GM11168 (cell line): ENCODE data around the gene ALS2.
"Not testable (repeated sequence)": the region's sequence is repeated elsewhere in the genome, so short reads cannot be mapped to it uniquely, and the experiment has no call there.

Experiments
- in situ Hi-C: fragments of 300-500 bp; cut with MboI; formaldehyde crosslinking; loops from one replicate; pipeline ENCODE4 v1.12.0; 2022; ENCODE audit warnings: low sequenced_read_pairs; ENCODE audit not compliant: unreplicated experiment

The ALS2 gene

DNA sequence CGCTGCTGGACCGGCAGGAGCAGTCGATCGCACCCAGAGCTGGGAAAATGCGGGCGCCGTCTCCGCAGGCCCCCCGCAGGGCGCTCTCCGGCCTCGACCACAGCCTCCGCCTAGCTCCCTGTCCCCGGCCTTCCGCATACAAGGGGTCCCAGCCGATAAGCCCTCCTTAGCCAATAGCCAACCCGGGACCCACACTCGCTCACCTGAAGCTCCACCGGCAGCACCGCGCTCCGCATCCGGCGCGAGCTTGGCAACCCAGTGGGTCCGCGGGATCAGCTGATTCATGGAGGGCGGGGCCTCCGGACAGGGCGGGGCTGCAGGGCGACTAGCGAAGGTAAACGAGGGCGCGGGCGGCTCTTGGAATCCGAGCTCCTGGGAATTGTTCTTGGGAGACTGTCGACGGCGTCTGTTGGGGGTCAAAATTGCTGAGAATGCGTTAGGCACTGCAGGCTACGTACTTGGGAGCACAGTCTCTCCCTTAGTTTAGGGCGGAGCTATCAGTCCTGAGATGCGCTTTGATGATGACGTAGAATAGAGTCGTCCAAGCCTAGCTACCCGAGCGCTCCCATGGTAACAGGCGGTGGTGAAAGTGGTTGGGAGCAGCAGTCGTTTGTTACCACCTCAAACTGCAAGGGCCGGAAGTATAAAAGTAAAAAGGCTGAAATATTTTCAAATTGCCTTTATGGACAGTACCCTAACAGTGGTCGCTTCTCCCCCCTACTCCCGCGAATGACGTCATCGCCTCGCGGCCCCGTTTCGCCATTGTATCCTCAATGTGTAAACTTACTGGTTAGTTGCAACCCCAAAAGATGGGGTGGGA, at the start of gene ALS2:
Gene ALS2, minus strand, starts transcription at position 260 of the 820 bp plus-strand sequence. CDS start 12,048 bp downstream, outside the sequence.
- in situ Hi-C loops = no loop called here

DNA sequence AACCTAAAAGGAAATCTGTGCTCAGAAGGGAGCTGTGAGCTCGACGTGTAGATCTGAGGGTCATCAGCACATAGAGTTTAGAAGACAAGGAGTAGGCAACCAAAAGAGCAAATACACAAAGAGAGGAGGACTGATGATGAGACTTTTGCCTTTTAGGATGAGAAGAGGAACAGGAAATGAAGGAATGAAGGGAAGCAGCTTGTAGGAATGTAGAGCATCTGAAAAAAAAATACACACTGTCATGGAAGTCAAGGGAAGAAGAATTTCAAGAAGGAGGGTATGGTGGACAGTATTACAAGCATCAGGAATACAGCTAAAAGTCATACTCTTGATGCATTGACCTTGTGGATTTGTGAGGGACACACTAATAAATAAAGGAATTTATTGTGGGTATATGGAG, 47.5 kb upstream of the ALS2 start:
- in situ Hi-C loops = no loop called here

DNA sequence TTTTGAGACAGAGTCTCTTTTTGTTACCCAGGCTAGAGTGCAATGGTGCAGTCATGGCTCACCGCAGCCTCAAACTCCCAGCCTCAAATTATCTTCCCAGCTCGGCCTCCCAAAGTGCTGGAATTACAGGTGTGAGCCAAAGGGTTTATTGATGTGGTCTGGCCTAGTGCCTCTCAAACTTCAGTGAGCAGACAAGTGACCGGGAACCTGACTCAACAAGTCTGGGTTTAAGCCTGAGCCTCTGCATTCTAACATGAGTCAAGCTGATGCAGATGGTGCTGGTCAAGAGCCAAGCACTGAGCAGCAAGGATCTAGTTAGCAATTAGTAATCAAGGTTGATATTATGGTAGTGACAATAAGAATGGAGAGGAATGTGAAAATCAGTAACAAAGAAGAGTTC, 46.9 kb upstream of the ALS2 start:
- in situ Hi-C loops = no loop called here

DNA sequence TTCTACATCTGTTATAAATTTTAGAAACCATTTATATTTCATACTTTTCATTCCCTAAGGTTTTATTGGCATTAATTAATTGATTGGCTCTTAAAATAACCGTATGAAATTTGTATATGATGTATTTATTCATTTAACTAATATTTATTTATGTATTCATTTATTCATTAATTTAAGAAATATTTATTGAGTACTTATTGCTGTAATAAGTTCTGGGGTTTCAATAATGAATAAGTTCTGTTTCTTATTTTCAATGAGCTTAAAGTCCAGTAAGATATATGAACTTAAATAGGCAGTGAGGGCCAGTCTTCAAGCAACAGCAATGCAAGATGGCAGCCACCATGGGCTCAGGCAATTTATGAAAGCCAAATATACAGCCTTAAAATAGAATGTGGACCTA, 43.5 kb upstream of the ALS2 start:
- in situ Hi-C loops = no loop called here

DNA sequence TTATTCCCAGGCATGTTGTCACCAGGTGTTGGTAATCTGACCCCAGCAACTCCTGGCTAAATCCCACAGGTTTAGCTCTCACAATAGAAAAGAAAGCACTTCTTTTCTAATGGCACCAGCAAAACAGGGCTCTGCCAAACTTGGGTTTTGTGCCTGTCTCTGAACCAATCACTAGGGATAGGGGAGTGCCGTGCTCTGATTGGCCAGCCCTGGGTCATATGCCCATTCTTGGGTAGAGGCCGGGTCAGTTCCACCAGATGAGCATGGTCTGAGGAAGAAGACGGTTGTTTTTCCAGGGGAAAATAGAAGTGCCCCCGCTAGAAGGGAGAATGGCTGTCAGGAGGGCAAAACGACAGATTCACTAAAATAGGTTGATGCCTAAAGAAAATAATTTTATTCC, 40.3 kb upstream of the ALS2 start:
- in situ Hi-C loops = no loop called here

DNA sequence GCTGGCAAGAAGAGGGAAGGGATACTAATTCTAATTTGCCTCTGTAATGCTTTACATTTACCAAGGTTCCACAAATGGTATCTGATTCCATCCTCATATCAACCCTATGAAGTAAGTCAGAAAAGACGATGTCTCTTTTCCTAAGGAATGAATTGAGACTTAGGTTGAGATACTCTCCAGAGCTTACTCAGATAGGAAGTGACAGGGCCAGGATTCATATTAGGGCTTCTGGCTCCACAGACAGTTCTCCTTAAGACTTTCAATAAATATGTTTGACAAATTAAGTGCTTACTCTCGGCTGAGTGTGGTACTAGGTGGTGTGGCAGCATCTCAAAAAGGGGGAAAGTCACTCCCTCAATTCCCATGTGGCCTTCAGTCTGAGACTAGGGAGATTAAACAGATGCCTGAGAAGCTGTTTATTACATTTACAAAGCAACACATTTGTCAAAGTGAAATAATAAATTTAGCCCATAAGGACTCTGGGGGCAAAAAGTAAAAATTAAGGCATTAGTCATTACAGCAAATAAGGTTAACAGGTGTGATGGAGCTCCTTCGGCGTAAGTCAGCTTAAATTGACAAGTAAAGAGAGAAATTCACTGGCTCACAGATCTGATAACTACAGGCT, 39.8 kb upstream of the ALS2 start:
- in situ Hi-C loops = no loop called here

DNA sequence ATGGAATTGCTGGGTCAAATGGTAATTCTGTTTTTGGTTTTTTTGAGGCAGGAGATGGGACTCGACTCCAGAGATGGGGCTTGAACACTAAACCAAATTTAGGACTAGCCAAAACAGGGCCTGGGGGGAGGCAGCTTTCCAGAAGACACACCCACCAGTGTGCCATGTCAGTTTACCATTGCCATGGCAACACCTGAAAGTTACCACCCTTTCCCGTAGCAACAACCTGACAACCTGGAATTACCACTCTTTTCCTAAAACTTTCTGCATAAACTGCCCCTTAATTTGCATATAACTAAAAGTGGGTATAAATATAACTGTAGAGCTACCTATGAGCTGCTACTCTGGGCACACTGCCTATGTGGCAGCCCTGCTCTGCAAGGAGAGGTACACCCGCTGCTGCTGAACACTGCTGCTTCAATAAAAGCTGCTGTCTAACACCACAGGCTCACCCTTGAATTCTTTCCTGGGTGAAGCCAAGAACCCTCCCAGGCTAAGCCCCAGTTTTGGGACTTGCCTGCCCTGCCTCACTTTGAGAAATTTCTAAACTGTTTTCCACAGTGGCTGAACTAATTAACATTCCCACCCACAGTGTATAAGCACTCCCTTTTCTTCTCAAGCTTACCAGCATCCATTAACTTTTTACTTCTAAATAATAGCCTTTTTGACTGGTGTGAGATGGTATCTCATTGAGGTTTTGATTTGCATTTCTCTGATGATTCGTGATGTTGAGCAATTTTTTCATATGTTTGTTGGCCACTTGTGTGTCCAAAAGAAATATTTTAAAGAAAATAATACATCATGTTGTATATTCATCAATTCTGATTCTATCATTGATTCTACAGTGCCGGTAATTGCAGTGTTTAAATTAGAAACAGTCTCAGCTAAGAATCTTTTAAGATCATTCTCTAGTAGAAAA, 36.2 kb upstream of the ALS2 start:
- in situ Hi-C loops = no loop called here

DNA sequence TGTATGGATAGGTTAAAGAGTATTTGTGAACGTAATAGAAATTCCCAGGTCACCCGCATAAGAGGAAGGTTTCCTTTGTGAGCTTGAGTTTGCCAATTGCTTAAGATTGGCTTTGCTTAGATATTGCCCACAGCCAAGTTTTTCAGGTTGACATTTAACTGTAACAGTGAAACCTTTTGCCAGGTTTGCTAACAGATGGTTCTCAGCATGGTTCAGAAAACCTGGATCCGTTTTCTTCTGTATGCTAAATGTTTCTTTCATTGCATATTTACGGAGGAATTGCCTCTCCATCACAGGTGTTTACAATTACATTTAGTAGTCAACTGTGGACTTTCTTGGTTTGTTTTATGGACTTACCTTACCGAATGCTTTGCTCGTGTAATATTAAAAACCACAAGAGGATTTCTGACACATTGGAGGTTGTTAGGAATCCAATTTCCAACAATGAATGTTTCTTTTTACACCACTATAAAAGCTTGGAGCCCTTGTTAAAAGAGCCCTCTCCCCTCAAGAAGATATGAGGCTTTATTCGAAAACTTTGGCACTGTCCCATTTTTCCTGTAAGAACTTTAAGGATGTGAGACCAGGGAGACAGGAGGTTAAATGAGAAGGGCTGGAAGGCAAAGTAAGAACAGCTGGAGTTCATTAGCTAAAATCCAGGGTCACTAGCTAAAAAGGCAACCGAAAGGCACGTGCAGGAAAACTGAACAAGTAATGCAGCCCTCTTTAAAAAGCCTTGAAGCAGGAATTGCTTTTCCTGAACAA, 33.4 kb upstream of the ALS2 start:
- in situ Hi-C loops = no loop called here

DNA sequence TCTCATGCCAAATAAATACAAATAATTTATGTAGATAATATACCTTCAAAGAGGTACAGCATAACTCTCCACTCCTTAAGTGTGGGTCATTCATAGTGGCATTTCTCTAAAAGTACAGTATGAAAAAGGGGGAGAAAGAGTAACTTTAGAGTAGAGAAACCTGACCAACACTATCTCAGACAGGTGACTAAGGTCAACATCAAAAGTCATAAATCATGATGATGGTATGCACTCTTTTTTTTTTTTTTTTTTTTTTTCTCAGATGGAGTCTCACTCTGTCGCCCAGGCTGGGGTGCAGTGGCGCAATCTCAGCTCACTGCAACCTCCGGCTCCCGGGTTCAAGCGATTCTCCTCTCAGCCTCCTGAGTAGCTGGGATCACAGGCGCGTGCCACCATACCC, 29.9 kb upstream of the ALS2 start:
- in situ Hi-C loops = not testable (repeated sequence)

DNA sequence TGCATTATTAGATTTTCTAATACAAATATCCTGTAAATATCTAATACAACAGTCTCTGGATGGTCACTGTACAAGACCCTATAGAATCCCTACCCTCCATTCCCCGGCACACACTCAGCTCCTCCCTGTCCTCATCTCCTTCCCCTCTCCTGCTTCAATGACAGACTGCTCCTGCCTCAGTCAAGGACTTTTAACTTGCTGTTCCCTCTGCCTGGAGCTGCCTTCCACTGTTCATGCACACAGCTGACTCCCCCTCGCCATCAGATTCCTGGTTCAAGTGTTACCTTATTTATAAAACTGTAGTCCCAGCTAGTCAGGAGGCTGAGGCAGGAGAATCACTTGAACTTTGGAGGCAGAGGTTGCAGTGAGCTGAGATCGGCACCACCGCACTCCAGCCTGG, 28.9 kb upstream of the ALS2 start:
- in situ Hi-C loops = no loop called here

DNA sequence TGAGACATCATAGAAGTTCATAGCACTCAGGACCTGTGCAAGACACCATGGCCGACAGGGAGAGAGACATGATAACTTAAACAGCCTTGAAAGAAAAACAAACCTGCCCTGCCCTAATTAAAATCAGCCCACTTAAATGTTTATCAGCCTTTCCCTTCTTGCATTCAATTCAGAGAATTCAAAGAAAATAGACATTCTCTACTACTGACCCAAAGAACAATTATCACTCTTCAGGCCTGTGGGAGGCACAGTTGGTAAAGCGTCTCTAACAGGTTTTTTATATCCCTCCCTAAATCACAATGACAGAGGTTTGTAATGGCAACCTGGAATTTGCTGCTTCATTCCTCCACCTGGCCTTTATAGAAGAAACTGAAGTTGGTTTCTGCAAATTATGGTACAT, 27.3 kb upstream of the ALS2 start:
- in situ Hi-C loops = no loop called here

DNA sequence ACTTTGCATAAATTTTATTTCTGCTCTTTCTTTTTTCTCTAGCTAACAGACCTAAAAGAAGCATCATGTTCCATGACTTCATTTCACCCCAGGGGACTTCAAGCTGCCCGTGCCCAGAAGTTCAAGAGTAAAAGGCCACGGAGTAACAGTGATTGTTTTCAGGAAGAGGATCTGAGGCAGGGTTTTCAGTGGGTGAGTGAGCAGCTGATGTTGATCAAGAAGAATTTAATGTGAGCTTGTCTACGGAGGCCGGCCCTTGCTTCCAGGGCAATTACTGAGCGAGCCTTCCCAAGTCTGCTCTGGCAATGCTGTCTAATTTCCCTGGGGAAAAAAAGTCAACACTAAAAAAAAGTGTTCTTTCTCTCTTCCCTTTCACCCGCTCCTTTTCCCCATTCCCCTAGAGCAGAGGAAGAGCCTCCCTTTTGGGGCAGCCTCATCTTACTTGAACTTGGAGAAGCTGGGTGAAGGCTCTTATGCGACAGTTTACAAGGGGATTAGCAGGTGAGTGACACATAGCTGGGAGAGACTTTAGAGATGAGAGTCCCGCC, 26.8 kb upstream of the ALS2 start:
- in situ Hi-C loops = no loop called here

DNA sequence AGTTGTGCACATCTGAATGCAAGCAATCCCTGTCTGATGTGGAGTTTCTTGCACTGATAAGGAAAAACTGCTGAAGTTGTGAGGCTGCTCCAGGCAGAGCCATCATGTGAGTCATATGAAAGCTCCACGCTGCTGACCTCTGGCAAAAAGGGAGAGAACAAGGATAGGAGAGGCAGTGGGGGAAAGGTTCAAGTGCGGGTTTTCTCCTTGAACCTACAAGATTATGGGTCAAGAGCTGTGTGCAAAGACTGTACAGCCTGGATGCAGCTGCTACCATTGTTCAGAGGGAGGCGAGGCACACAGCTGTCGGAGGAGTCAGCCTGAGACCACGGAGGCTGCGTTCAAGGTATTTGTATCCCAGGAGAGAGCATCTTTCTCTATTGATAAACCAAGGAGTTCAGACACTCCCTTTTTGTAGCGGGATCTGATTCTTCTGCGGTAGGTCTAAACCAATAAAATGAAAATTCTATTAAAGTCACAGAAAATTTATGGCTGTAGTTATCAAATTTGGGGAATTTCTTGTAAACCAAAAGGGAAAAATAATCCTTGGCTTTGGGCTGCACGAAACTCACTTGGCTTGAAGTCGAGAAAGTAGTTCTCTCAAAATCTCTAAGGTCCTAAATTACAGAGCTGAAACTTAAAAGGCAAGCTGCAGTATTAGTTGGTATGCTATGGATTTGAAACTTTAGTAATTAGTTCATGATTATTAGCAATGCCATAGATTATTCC, 25.9 kb upstream of the ALS2 start, which contains the start of gene CDK15:
Gene CDK15, plus strand, starts transcription at position 96 of the 729 bp plus-strand sequence. Its CDS starts 128 bp downstream, at position 224.
- in situ Hi-C loops = no loop called here

DNA sequence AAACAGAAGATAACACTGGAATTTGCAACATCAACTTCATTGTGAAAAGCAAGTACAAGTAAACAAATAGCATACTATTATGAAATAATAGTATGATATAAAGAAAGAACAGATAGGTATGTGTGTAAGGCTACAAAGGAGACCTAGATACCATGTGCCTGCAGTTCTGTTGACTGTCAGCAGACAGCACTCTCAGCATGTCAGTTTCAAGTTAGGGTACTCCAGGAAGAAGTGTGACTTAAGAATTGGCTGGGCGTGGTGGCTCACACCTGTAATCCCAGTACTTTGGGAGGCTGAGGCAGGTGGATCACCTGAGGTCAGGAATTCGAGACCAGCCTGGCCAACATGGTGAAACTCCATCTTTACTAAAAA, 18.2 kb upstream of the ALS2 start:
- in situ Hi-C loops = not testable (repeated sequence)

DNA sequence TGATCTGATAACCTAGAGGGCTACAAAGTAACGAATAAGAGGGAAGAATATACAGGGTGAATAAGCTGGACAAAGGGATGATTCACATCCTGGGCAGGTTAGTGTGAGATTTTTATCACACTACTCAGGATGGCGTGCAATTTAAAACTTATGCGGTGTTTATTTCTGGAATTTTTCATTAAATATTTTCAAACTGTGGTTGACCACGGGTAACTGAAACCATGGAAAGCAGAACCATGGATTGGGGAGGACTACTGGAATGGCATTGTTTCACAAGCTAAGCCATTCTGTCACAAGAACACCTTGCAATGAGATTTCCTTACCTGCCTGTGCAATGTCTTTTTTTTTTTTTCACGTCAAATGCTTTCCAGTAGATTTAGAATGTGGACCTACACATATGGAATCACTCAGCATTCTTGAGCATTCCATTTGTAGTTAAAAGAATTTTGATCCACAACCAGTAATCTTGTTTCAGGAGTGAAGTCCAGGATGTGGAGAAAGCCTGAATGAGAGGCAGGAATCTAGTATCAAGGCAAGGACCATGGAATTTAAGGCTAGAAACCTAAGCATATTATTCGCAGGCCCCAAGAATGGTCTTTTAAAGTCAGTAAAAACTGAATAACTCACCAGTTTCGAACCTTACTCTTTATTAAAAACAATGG, 17.6 kb upstream of the ALS2 start:
- in situ Hi-C loops = no loop called here

DNA sequence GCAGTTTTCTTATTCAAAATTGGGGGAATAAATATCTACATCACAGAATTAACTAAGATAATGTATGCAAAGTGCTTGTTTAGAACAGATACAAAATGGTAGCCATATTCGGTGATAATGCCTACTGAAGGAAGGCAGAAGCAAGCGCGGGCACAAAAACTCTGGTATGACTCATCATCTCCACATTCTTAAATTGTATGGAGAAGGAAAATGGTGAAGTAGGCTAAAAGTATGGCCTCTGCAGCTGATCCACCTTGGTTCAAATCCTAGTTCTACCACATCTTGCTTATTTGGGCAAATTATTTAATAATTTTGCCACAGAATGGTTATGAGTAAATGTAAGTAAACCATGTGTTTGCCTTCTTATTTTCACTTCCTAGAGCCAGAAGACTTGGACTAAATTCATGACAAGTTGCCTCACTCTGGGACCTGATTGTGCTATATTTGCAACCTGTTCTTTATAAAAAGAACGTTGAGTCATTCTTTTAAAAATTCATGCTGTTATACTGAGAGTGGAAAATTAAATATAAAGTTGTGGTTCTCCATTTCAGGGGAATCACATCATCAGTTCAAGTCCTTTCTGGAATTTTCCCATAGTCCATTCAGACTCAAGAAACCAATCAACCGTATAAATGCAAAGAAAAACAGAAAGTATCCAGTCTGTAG, 16.6 kb upstream of the ALS2 start:
- in situ Hi-C loops = no loop called here

DNA sequence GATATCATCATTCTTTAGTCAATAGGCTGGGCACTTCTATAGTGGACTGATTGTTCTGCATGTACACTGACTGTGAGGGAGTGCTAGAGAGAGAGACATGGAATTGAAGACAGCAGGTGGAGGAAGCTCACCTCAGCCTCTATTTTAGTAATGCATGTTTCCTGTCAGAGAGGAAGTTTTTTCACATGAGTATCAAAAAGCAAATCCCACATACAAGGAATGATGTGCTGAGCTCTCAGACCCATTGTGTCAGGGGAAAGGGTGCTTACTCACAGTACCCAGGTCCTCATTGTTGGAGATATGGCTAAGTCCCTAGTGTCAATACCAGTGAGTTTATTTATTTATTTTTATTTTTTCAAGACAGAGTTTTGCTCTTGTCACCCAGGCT, 15.7 kb upstream of the ALS2 start:
- in situ Hi-C loops = no loop called here
